GM11168 (cell line): ENCODE measurements around the gene FUNDC2.

ENCODE experiments used
- in situ Hi-C: fragments of 300-500 bp; cut with MboI; formaldehyde crosslinking; loops from one replicate; pipeline ENCODE4 v1.12.0; 2022; ENCODE audit warnings: low sequenced_read_pairs; ENCODE audit not compliant: unreplicated experiment

The FUNDC2 gene

DNA sequence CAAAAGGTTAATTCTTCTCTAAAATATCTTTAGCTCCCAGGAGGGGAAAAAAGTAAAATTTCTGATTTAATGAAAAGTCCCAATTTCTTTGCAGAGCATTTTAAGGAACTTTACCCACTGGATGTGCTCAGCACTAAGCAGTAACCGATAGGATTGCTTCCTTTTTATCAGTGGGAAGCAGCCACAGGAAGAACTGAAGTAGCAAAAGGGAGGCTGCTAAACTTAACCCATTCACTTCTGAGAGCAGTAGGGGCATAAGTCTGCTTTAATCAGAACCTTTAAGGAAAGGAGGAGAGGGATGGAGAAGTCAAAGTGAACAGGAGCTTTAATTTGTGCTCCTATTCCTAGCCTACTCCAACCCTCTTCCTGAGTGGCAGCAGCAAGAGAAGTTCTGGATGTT lies 4.1 kb upstream of the FUNDC2 start, which contains the start of gene F8:
Gene F8 (minus strand): TSS at position 139 of the 400 bp plus-strand sequence. CDS start 171 bp downstream, outside the sequence.
- in situ Hi-C loops = no loop called here

DNA sequence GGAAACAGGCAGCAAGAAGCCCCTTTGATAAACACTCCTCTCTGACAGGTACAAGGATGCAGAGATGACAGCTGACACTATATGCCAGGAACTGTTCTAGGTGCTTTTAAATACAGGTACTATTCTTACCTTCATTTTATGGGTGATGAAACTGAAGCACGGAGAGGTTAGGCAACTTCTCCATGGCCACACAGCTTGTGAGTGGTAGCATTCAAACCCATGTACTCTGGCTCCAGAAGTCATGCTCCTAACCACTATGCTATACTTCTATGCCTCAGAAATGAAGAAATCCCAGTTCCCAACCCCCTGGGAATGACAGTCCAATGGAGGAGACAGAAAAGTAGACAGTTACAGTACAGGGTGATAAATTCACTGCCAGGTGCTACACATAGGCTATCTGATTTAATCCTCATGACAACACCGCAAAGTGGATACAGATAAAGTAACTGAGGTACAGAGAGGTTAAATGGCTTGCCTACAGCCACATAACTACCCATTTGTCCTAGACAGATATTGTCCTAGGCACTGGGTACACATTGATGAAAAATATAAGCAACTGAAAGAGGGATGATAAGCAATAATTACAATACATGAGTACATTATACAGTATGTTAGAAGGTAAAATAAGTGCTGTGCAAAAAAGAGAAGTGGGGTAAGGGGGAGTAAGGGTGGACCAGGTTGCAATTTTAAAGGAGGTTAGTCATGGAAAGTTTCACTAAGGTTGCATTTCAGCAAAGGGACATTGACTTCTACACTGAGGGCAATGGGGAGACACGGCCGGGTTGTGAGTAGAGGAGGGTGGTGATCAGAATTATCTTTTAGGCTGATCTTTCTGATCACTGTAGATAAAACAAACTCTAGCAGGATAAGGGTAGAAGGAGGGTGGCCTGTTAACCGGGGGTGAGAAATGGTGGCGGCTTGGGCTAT lies 2.5 kb upstream of the FUNDC2 start:
- in situ Hi-C loops = no loop called here

DNA sequence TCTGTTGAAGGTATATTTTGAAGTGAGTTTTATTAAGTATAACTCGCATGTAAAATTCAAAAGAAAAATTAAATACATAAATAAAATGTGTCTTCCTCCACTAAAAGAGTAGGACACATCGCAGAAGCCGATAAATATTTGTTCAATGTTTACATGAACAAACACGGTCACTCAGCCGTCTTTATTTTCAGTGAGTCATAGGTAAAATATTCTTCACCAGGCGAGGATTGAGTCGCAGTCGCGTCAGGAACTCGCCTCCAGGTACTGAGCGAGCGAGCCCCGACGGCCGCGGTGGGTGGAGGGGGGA lies 271 bp upstream of the FUNDC2 start:
- in situ Hi-C loops = no loop called here

DNA sequence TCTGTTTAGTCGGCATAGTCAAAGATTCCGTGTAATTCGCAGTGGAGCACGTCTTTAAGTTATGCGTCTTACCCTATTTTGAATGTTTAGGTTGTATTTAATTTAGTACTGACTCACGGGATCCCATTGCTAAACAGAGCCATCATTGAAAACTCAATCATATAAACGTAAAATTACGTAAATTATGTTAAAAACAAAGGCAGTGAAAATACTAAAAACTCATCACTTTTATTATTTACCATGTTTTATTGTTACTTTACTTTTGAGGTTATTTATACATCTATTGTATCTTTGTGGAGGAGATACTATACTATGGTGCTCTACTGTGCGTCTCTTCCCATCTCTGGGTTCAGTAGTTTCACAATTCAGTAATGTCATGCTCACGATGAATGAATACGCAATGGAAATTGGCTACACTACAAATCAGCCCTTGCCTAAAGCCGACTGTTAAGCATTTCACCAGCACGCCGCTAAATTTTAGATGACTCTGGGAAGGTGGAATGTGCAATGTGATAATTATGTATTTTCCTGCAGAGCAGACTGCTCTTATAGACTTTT lies 944 bp downstream of the FUNDC2 start:
- in situ Hi-C loops = no loop called here

DNA sequence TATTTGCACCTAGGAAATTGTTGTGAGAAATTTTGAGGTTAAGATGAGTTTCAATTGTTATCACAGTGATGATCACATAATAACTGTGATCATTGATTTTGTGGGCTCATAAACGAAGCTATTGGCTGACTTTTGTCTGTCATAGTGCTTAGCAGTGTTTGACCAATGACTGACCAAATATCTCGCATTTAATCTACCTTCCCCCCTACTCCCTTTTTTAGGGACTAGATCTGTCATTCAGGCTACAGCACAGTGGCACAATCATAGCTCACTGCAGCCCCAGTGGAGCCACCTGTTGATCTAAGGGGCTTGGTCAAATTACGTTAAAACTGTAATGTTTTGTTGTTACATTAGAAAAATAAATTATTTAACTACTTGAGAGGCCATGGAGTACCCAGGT lies 1.5 kb downstream of the FUNDC2 start:
- in situ Hi-C loops = no loop called here

DNA sequence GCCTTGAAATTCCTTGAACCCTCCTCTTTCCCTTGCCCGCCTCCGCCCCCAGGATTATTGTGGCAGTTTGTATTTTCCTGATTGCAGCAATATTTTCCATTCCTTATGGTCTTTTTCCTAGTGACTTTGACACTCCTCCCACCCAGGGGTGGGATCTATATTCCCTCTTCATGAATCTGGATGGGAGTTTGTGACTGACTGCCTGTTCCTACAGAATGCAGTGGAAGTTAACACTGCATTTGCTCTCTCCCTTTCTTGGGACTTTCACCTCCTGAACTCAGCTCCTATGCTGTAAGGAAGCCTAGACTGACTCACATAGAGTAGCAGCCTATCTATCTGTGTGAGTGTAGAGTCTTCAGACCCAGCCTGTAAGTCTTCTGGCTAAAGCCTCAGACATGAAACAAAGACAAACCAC lies 2.2 kb downstream of the FUNDC2 start:
- in situ Hi-C loops = no loop called here

DNA sequence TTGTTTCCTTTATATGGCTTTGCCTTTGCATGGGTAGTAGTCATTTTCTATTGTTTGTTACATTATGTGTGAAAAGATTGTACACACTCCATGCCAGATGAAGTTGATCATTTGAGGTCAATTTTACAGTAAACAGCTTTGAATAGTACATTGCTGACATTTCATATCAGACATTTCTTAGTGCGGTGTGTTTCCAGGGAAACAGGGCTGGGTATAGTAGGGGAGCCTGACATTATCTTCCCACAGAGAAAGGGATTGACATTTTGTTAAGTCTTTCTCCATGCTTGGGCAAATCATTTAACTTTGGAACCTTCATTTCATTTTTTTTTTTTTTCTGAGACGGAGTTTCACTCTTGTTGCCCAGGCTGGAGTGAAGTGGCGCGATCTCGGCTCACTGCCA lies 5.0 kb downstream of the FUNDC2 start:
- in situ Hi-C loops = no loop called here

DNA sequence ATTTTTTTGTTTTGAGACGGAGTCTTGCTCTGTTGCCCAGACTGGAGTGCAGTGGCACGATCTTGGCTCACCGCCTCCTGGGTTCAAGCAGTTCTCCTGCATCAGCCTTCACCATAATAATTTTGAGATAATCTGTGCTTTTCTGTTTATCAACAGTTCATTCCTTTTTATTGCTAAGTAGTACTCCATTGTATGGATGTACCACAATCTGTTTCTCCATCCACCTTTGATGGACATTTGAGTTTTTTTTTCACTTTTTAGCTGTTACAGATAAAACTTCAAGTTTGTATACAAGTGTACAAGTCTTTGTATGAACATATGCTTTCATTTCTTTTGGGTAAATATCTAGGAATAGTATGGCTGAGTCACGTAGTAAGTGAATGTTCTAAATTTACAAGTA lies 9.0 kb downstream of the FUNDC2 start:
- in situ Hi-C loops = no loop called here

DNA sequence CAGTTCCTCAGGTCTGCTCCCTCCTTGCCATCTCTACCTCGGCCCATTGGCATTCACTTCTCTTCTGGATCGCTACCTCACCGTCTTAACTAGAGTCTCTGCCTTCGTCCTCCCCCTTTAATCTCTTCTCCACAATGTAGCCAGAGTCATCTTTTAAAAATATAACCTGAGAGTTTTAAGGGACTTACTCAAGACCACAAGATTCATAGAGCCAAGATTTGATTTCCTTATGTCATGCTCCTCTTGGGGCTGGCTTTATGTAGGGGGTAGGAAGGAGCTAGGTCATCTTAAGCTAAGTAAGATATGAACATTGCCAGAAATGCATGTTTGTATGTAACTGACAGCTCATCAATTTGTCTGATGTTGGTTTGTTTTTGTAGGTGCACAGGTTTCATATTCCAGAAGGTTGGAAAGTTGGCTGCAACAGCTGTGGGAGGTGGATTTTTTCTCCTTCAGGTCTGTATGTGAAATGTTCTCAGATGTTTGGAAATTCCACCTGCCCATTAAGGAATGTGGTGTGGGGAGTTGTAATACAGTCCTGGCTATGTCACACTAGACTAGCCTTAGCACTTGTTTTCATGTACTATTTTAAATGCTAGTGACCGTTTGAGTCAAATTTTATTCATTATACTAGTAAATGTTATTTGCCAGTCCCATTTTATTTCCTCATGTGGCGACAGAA lies 19.6 kb downstream of the FUNDC2 start:
- in situ Hi-C loops = no loop called here

DNA sequence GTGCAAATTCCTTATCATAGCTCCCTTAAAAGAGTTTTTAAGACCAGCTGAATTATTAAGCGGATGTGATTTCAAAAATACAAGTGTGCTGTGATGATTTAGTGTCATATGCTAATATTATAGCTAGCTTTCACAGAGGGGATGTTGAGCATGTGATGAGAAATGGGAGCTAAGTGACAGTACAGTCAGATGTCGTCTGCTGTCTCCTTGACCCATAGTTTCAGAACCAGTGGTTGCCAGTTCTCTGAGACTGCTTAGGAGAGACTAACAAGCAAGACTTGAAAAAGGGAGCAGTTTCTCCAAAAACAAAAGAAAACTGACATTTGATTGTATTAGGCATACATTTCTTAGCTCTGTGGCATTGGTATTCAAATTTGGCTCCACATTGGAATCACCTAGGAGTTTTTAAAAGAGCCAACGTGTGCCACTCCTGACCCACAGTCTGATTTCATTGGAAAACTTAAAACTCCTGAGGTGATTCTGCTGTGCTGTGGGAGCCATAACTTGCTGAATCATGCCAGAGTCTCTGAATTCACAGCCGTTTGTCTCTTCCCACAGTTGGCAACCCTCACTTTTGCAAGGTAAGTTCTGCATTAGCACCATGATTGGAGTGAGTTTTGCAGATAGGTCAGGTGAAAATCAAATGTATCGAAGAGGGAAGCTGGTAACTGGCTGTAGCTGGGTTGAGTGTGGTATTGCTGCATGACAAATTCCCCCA lies 20.3 kb downstream of the FUNDC2 start:
- in situ Hi-C loops = no loop called here

DNA sequence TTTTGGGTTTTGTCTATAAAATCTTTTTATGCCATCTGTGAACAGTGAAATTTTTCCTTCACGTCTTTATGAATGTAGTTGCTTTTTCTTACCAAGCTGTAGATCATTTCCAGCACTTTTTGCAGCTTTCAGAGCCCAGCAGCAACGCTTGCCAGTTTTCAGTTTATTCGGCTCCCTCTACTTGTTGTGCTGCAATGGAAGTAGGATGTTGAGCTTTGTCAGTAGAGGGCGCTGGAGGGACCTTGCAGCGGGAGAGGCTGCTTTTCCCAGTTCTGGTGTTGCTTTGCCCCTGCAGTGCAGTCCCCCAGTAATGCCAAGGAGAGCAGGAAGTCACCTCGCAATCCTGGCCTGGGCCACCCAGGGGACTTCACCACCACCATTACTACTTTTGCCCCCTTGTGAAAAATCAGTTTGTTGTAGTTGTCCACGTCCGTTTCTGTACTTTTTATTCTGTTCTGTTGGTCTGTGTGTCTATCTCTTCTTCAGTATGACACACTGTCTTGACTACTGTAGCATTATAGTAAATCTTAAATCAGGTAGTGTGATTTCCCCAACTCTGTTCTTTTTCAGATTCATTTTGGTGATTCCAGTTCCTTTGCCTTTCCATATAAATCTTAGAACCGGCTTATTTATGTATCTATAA lies 22.5 kb downstream of the FUNDC2 start:
- in situ Hi-C loops = no loop called here

DNA sequence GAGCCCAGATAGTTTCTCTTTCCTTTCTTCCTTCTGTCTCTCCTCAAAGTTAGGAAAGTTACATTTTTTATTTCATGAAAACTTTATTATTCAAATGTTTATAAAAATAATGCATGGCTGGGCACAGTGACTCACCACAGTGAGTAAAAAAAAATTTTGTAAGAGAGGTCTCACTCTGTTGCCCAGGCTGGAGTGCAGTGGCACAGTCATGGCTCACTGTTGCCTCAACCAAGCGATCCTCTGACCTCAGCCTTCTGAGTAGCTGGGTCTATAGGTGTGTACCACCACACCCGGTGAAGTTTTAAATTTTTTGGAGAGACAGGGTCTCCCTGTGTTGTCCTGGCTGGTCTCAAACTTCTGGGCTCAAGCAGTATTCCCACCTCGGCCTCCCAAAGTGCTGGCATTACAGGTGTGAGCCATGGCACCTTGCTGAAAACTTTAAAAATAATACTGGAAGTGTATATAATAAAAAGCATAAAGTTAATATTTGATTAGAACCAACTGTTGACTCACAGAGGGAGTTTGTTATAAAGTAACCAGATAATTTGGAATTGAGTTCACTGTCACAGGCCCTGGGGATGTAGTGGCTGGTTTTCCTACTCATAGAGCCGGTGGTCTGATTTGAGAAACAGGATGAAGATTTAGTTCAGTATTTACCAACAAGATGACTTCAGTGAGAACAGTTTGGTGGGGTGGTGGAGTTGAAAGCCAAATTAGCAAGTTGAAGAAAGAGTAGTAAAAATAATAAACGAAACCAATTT lies 26.3 kb downstream of the FUNDC2 start:
- in situ Hi-C loops = no loop called here

DNA sequence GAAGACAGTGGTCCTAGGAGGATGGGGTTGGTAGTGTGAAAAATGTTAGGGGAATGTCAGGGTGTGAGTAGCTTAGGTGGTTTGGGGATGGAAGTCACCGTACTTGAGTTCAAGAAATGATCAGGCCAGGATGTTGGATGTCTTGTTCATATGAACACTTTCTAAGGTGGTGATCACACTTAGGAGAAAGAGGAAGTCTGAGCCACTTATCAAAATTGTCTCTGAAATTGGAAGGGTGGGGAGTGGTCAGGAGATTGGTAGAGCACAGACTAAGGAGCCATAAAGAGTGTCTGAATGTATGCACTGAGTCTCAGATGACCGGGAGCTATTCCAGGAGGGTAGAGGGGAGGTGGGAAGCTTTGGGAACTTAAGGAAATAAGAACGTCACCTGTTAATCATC lies 27.0 kb downstream of the FUNDC2 start:
- in situ Hi-C loops = no loop called here

DNA sequence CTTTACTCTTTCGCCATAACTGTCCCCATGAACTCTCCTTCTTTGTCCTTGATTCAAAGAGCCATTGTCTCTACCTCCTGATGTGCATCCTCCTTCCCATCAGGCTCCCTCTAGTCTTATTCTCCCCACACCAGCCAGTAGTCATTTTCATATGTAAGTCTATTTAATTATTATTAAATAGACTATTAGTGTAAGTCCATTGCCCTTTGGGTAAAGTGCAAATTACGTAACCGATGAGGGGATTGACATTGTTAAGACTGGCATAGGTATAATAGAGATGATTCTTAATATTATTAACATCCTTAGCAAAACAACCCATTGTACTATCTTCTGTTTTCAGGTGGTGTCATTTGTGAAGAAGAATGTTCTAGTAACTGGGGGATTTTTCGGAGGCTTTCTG lies 27.6 kb downstream of the FUNDC2 start:
- in situ Hi-C loops = no loop called here

DNA sequence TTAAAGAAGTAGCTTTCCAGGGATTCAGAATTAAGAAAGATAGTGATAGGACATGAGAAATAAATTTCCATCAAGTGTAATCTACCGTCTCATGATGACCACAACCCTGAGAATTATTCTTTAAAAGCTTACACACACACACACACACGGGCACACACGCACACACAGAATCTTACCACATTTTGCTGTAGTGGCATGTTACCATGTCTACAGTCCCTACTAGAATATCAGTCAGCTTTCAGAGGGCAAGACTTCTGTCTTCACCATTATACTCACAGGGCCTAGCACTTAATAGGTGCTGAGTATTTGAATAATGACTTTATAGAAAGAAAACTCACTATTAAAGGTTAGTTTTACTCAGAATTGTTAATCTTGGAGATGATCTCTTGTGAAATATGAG lies 28.9 kb downstream of the FUNDC2 start:
- in situ Hi-C loops = loop anchor here (5.0 kb wide), 1 partner anchor 73 kb away; no protein-coding TSS in a partner anchor

DNA sequence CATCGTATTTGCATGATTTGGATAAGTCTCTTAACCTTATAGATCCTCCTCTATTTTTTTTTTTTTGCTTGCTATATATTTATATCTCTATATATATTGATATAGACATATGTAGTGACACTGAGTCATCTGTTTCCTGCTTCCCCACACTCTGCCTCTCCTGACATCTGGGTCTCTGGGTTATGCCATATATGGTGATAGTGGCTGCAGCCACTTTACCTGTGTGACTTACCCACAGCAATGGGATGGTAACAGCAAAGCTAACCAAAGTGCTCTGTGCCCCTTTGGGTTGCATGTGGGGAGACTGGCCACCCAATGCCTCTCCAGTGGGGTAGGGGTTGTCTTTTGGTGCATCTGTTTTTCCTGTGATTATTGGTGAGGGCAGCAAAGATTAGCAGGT lies 29.8 kb downstream of the FUNDC2 start:
- in situ Hi-C loops = loop anchor here (5.0 kb wide), 1 partner anchor 74 kb away; no protein-coding TSS in a partner anchor

DNA sequence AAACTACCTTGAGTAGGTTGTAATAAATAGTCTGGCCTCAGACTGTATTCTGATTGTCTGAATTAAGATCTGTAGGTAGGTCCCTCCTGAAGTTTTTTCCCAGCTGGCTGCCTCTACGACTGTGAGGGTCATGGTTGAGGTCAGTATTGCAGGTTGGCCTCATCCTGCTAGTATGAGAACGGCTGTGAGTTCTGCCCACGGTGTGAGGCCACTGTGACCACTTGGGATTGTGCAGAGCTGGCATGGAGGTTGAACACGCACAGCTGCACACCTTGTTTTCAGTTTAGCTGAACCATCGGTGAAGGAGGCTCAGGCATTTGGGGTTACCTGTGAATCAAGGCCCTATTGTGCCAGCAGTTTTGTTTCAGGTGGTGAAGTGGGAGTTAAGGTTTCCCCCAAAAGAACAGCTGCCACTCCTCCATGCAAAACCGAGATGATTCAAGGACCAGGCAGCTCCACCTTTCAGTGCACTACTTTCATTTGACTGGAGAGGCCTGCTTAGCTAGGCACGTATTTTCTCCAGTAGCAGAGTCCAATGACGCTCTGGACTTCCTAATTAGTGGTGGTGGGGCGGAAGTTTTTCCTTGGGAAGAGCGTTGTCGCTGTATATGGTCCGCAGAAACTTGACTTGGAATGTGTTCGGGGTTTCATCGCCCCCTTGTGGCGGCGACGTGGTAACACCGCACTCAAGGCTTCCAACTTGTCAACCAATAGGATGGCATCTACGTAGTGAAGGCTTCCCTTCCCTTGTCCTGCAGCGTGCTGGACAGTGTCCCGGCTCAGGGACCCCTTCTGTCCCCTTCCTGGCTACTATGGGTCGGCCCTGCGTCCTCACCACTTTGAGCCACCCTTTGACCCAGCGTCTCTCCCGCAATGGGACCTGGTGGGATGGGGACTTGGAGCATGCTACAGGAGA lies 30.5 kb downstream of the FUNDC2 start:
- in situ Hi-C loops = loop anchor here (5.0 kb wide), 1 partner anchor 75 kb away; no protein-coding TSS in a partner anchor

DNA sequence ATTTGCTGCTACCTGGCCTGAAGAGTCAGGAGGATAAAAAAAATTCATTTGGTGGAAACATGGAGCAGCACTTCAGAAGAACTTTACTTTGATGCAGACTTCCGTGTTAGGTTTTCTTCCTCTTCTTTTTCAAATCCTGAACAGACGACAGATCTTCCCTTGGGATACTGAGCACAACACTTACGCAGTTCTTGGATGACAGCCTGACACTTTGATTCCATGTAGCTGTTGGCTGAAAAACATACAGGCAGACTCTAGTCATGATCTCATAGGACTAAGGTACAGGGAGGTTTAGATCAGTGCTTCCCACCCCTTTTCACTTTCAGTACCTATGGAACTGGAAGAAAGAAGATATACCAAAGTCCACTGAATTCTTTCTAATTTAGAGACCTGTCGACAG lies 35.1 kb downstream of the FUNDC2 start:
- in situ Hi-C loops = no loop called here
